ENCODE data around the gene PTPRZ1. TPM values are rescaled to one million over a fixed set of nuclear protein-coding genes. Genes with fewer than 3 reads are reported as not detected.

The PTPRZ1 gene
- total RNA-seq, 1 experiment from 2014 or later, result 74.2 TPM

- Mint-ChIP-seq H3K27ac (peak overlapping the region in 2 of 3 experiments; percentile 97 to 99; a peak in 6 of 7 replicates), H3K27me3 (ENCODE audit: low read depth) (no peaks in the 10 kb centered on the region), H3K36me3 (ENCODE audit: insufficient read depth in 1 of 3, low read depth in 3 of 3) (peaks cover 4 to 8% (median 8%) of the 10 kb centered on the region in 3 experiments), H3K9me3 (no peaks in the 10 kb centered on the region), H3K4me1 (peaks cover 51 to 59% of the 10 kb centered on the region in 2 experiments), H3K4me3 (peak overlapping the region; percentile 7 to 68; a peak in 3 of 5 replicates)
- Histone ChIP-seq H2AFZ (ENCODE audit: low read length) (no peak overlapping the region), H3K23me2 (ENCODE audit: insufficient read length, low read depth, low read length, poor library complexity, severe bottlenecking) (no peaks in the 10 kb centered on the region), H3K9ac (ENCODE audit: extremely low read depth, insufficient read length, low read length) (no peak overlapping the region), H3K14ac (ENCODE audit: insufficient read depth, low read length) (no peak overlapping the region), H3K9me3 (ENCODE audit: control insufficient read depth, low read depth, low read length) (no peaks in the 10 kb centered on the region), H3K18ac (ENCODE audit: insufficient read length, low read depth, low read length) (no peak overlapping the region), H2AK5ac (ENCODE audit: insufficient read length, low read length) (no peak overlapping the region), H3K4me1 (ENCODE audit: insufficient read depth, low read length) (no peaks in the 10 kb centered on the region; the same call in 1 of the 2 replicates), H2BK5ac (ENCODE audit: insufficient read length, low read length) (no peak overlapping the region), H3K23ac (ENCODE audit: insufficient read length, low read depth, low read length) (no peak overlapping the region), H3K4me2 (ENCODE audit: insufficient read depth, insufficient read length, low read length) (no peak overlapping the region), H3K27me3 (ENCODE audit: insufficient read depth, low read length) (no peaks in the 10 kb centered on the region), H3K4ac (ENCODE audit: low read depth, low read length) (no peak overlapping the region), H4K20me1 (ENCODE audit: control insufficient read depth, insufficient read depth, insufficient read length) (no peaks in the 10 kb centered on the region), H3K27ac (ENCODE audit: insufficient read length, low read depth, low read length) (no peak overlapping the region), H3K56ac (ENCODE audit: insufficient read length, low read depth, low read length) (no peak overlapping the region), H2BK12ac (ENCODE audit: insufficient read length, low read depth, low read length) (peak overlapping the region; percentile 57), H2BK20ac (ENCODE audit: low read depth, low read length, poor library complexity, severe bottlenecking) (no peak overlapping the region), H4K8ac (replicated peaks; ENCODE audit: insufficient read length, low read depth, low read length) (no peak overlapping the region), H2BK15ac (ENCODE audit: low read depth, low read length) (no peak overlapping the region), H3K79me2 (ENCODE audit: insufficient read depth, low read length) (peaks cover 2% of the 10 kb centered on the region), H4K5ac (ENCODE audit: insufficient read length, low read depth, low read length) (no peak overlapping the region), H3K79me1 (ENCODE audit: insufficient read depth, low read depth, low read length, poor library complexity, severe bottlenecking) (no peaks in the 10 kb centered on the region), H4K91ac (ENCODE audit: insufficient read length, low read depth, low read length) (no peak overlapping the region), H3T11ph (ENCODE audit: low read length) (no peak overlapping the region), H2BK120ac (ENCODE audit: low read depth, low read length, poor library complexity, severe bottlenecking) (no peak overlapping the region)
- TF ChIP-seq CTCF (conservative IDR thresholded peaks at IDR 0.05), result no peak
- DNase-seq, result no peak
- whole genome bisulfite sequencing (ENCODE audit: extremely low coverage, insufficient read length, low lambda C conversion rate), result no CpG with 5 or more reads among the region's 7 CpGs
These were observed 51.6 kb downstream of the PTPRZ1 start for GRCh38 chr7:121924269-121925186.
